Activated T-cell treated with anti-CD3 and anti-CD28 coated beads, Interleukin-2, amount 50 U/mL, for 4 hours (primary cell): ENCODE results near the gene ST6GAL2. TPM values are rescaled to one million over a fixed set of nuclear protein-coding genes. Genes with fewer than 3 reads are reported as not detected.

ENCODE experiments used
- ATAC-seq, 2 donors: fragments of 200-7000 bp; cut with Tn5 transposase; one replicate each; pipeline ENCODE4 v1.10.0; 2021
- DNase-seq: peaks from one replicate; pipeline ENCODE4 v3.0.0-alpha.2; 2020
- H3K27me3 Mint-ChIP-seq: one replicate; pipeline ENCODE4 v1.8.0; 2021; ENCODE audit warnings: low read depth, mixed read lengths
- H3K36me3 Mint-ChIP-seq: one replicate; pipeline ENCODE4 v1.8.0; 2022; ENCODE audit warnings: mixed read lengths; ENCODE audit not compliant: insufficient read depth
- H3K4me1 Mint-ChIP-seq: one replicate; pipeline ENCODE4 v1.8.0; 2021; ENCODE audit warnings: low read depth, mixed read lengths
- H3K4me3 Mint-ChIP-seq: one replicate; pipeline ENCODE4 v1.8.0; 2021; ENCODE audit warnings: mild to moderate bottlenecking, moderate library complexity, mixed read lengths
- H3K9me3 Mint-ChIP-seq: one replicate; pipeline ENCODE4 v1.8.0; 2021; ENCODE audit warnings: mixed read lengths
- total RNA-seq, 3 donors: library from RNA; stranded (reverse); gene quantifications; one replicate each; pipeline ENCODE4 v1.2.1, GENCODE V29; 2021

The ST6GAL2 gene
- total RNA-seq, 3 donors from 2014 or later, result not detected

DNA sequence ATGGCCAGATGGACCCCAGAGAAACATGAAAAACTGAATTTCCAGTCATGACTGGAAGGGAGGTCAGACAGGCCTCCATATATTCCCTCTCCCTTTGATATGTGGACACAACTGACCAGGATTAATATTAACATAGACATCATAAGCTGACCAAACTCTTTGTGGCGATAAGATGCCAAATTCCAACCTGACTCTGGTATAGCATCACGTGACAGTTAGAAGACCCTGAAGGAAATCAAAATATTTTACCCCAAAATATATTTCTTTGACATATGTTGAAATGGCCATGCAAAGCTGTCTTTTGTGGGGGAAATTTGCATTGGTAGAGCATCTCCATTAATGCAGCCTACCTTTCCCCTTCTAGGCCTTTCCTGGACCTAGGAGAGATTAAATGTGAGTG lies 36.7 kb downstream of the ST6GAL2 start:
- Mint-ChIP-seq H3K9me3 (no peaks in the 10 kb centered on the region), H3K36me3 (no peaks in the 10 kb centered on the region), H3K4me3 (no peak overlapping the region), H3K4me1 (no peaks in the 10 kb centered on the region), H3K27me3 (no peaks in the 10 kb centered on the region)
- no peak for ATAC-seq
- DNase-seq, result no peak

DNA sequence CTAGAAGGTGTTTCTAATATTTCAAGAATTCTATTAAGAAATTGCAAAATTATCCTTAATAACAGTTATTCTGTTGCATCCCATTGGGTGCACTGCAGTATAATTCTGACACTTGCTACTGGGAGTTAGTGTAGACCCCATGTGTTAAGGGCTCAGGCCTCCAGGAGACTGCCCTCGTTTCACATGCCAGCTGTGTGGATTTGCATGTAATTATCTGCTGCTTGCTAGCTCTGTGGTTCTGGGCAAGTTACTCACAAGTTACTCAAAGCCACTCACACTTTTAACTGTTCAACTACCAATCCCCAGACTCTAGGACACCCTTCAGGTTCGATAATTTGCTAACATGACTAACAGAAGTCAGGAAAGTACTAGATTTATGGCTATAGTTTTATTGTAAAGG lies 38.6 kb downstream of the ST6GAL2 start:
- no peaks in the 10 kb centered on the region for H3K4me1 Mint-ChIP-seq
- no peaks in the 10 kb centered on the region for H3K36me3 Mint-ChIP-seq
- DNase-seq (no peak), ATAC-seq (no peak)
- no peaks in the 10 kb centered on the region for H3K9me3 Mint-ChIP-seq
- H3K4me3 Mint-ChIP-seq, result no peak overlapping the region
- no peaks in the 10 kb centered on the region for H3K27me3 Mint-ChIP-seq

GRCh38 chr2:106845716-106846115 lies 40.3 kb downstream of the ST6GAL2 start:
- no peaks in the 10 kb centered on the region for H3K4me1 Mint-ChIP-seq
- no peaks in the 10 kb centered on the region for H3K27me3 Mint-ChIP-seq
- ATAC-seq, result no peak
- H3K9me3 Mint-ChIP-seq, result no peaks in the 10 kb centered on the region
- no peaks in the 10 kb centered on the region for H3K36me3 Mint-ChIP-seq
- H3K4me3 Mint-ChIP-seq, result no peak overlapping the region
- no peak for DNase-seq

DNA sequence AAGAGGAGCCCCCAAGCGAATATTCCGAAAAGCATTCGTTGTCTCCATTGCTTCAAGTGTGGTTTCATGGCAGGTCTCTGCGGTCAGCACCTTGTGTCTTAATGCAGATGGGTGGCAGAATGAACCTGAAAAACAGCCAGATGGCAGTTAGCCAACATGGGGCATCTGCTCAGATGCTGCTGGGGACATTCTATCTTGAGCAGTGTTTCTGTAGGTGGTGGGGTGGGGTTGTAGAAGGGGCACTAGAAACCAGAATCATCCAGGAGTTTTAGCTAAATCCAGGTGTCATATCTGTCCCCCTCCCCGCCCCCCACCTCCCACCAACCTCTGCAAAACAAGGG lies 42.1 kb downstream of the ST6GAL2 start:
- no peaks in the 10 kb centered on the region for H3K27me3 Mint-ChIP-seq
- H3K36me3 Mint-ChIP-seq, result no peaks in the 10 kb centered on the region
- no peak overlapping the region for H3K4me3 Mint-ChIP-seq
- H3K4me1 Mint-ChIP-seq, result no peaks in the 10 kb centered on the region
- ATAC-seq (no peak), DNase-seq (no peak)
- H3K9me3 Mint-ChIP-seq, result no peaks in the 10 kb centered on the region

GRCh38 chr2:106843001-106843909 lies 42.7 kb downstream of the ST6GAL2 start:
- Mint-ChIP-seq H3K9me3 (no peaks in the 10 kb centered on the region), H3K27me3 (no peaks in the 10 kb centered on the region), H3K4me3 (no peak overlapping the region), H3K4me1 (no peaks in the 10 kb centered on the region), H3K36me3 (no peaks in the 10 kb centered on the region)
- DNase-seq, result no peak
- no peak for ATAC-seq

- Mint-ChIP-seq H3K4me3 (no peak overlapping the region), H3K36me3 (no peaks in the 10 kb centered on the region), H3K9me3 (no peaks in the 10 kb centered on the region), H3K27me3 (peaks cover 2% of the 10 kb centered on the region), H3K4me1 (no peaks in the 10 kb centered on the region)
- DNase-seq (no peak), ATAC-seq (no peak)
Measured at GRCh38 chr2:106841886-106842645, 43.9 kb downstream of the ST6GAL2 start.

GRCh38 chr2:106840818-106841217 lies 45.1 kb downstream of the ST6GAL2 start:
- Mint-ChIP-seq H3K4me3 (no peak overlapping the region), H3K9me3 (no peaks in the 10 kb centered on the region), H3K4me1 (no peaks in the 10 kb centered on the region), H3K27me3 (peaks cover 2% of the 10 kb centered on the region), H3K36me3 (no peaks in the 10 kb centered on the region)
- ATAC-seq (no peak), DNase-seq (no peak)

- Mint-ChIP-seq H3K4me1 (no peaks in the 10 kb centered on the region), H3K27me3 (peaks cover 2% of the 10 kb centered on the region), H3K36me3 (no peaks in the 10 kb centered on the region), H3K4me3 (no peak overlapping the region), H3K9me3 (no peaks in the 10 kb centered on the region)
- ATAC-seq (no peak), DNase-seq (no peak)
Measured at GRCh38 chr2:106839849-106840595, 45.9 kb downstream of the ST6GAL2 start.

DNA sequence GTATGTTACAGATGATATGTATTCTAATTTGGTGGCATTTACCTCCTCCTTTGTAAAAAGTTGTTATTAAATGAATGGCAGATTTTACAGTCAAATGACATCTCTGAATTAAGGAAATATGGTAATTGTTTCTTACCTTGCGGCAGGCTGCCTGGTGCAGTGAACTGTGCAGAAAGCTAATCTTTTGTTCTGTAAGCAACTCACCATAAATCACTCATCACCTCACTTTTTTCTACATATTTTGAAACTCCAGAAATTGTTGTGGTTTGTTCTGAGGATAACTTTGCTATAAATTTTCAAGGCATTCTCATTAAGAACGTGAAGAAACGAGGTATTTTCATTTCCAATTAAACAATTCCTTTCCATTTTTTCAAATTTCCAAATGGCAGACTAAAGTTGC lies 52.7 kb downstream of the ST6GAL2 start:
- Mint-ChIP-seq H3K4me1 (no peaks in the 10 kb centered on the region), H3K27me3 (peaks cover 7% of the 10 kb centered on the region), H3K36me3 (no peaks in the 10 kb centered on the region), H3K4me3 (no peak overlapping the region), H3K9me3 (no peaks in the 10 kb centered on the region)
- no peak for ATAC-seq
- DNase-seq, result no peak

GRCh38 chr2:106831816-106832569 lies 54.0 kb downstream of the ST6GAL2 start:
- Mint-ChIP-seq H3K9me3 (peaks cover 2% of the 10 kb centered on the region), H3K27me3 (peaks cover 5% of the 10 kb centered on the region), H3K4me3 (no peak overlapping the region), H3K4me1 (no peaks in the 10 kb centered on the region), H3K36me3 (no peaks in the 10 kb centered on the region)
- no peak for ATAC-seq
- DNase-seq, result no peak

DNA sequence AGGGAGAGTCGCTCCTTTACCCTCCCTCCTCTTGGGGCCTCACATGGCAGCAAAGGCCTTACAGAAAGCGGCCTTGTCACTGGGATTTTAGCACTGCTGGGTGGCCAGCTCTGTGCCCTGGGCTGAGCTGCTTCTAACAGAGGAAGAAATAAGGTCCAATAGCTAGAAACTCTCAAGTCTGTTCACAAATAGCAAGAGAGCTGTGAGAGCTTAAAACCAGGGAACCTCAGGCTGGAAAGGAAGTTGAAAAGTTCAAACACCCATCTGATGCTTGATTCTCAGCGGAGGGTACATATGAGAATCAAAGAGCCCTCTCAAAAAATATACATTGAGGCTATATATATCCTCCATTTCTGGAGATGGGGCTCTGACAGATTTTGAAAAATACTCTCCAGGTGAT lies 54.7 kb downstream of the ST6GAL2 start:
- Mint-ChIP-seq H3K27me3 (peaks cover 5% of the 10 kb centered on the region), H3K4me3 (no peak overlapping the region), H3K4me1 (no peaks in the 10 kb centered on the region), H3K9me3 (peaks cover 2% of the 10 kb centered on the region), H3K36me3 (no peaks in the 10 kb centered on the region)
- DNase-seq, result no peak
- no peak for ATAC-seq

- peaks cover 5% of the 10 kb centered on the region for H3K27me3 Mint-ChIP-seq
- no peak for ATAC-seq
- DNase-seq, result no peak
- H3K4me3 Mint-ChIP-seq, result no peak overlapping the region
- H3K9me3 Mint-ChIP-seq, result peaks cover 4% of the 10 kb centered on the region
- H3K4me1 Mint-ChIP-seq, result no peaks in the 10 kb centered on the region
- no peaks in the 10 kb centered on the region for H3K36me3 Mint-ChIP-seq
Measured at GRCh38 chr2:106830191-106830590, 55.8 kb downstream of the ST6GAL2 start.

DNA sequence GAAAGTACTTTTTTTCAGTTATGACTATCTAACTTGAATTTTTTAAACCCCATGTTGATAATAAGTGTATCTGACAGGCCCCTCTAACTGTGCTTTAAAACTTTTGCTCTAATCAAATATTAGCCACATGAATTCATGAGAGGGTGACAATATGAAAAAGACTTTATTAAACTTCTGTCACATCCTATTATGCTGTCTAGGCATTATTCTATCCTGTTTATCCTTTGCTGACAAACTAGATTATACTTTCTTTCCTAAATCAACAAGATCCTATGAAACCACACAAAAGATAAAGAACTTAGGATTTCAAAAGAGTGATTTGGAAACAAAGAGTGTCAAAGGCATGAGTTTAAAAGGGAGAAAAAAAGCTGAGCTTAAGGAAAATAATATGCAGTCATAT lies 57.8 kb downstream of the ST6GAL2 start:
- Mint-ChIP-seq H3K4me3 (no peak overlapping the region), H3K27me3 (peaks cover 3% of the 10 kb centered on the region), H3K4me1 (no peaks in the 10 kb centered on the region), H3K36me3 (no peaks in the 10 kb centered on the region), H3K9me3 (peaks cover 5% of the 10 kb centered on the region)
- ATAC-seq, result no peak
- DNase-seq, result no peak

GRCh38 chr2:106827158-106827557 lies 58.8 kb downstream of the ST6GAL2 start:
- ATAC-seq (no peak), DNase-seq (no peak)
- no peaks in the 10 kb centered on the region for H3K27me3 Mint-ChIP-seq
- H3K36me3 Mint-ChIP-seq, result no peaks in the 10 kb centered on the region
- H3K4me3 Mint-ChIP-seq, result no peak overlapping the region
- peaks cover 5% of the 10 kb centered on the region for H3K9me3 Mint-ChIP-seq
- H3K4me1 Mint-ChIP-seq, result no peaks in the 10 kb centered on the region
